Osteocyte (in vitro differentiated cells): ENCODE data around the gene S100A2. TPM values are rescaled to one million over a fixed set of nuclear protein-coding genes. Genes with fewer than 3 reads are reported as not detected.
"Not testable (repeated sequence)": the region's sequence is repeated elsewhere in the genome, so short reads cannot be mapped to it uniquely, and the experiment has no call there.

ENCODE experiments used
- DNase-seq: peaks from one replicate; pipeline ENCODE4 v3.0.0; 2021; ENCODE audit warnings: mixed read lengths; ENCODE audit not compliant: unreplicated experiment; ENCODE audit errors: extremely low spot score
- H3K27ac Mint-ChIP-seq: one replicate; pipeline ENCODE4 v1.8.0; 2021; ENCODE audit warnings: mild to moderate bottlenecking, mixed read lengths; ENCODE audit not compliant: unreplicated experiment
- H3K27me3 Mint-ChIP-seq: one replicate; pipeline ENCODE4 v1.8.0; 2021; ENCODE audit warnings: mixed read lengths; ENCODE audit not compliant: unreplicated experiment
- H3K36me3 Mint-ChIP-seq: one replicate; pipeline ENCODE4 v1.8.0; 2021; ENCODE audit warnings: mixed read lengths; ENCODE audit not compliant: unreplicated experiment
- H3K4me1 Mint-ChIP-seq: one replicate; pipeline ENCODE4 v1.8.0; 2021; ENCODE audit warnings: mixed read lengths; ENCODE audit not compliant: unreplicated experiment
- H3K4me3 Mint-ChIP-seq: one replicate; pipeline ENCODE4 v1.8.0; 2021; ENCODE audit warnings: mild to moderate bottlenecking, moderate library complexity, mixed read lengths; ENCODE audit not compliant: unreplicated experiment
- H3K9me3 Mint-ChIP-seq: one replicate; pipeline ENCODE4 v1.8.0; 2021; ENCODE audit warnings: mixed read lengths; ENCODE audit not compliant: unreplicated experiment
- CTCF ChIP-seq: fragments of 200-600 bp; sonication (generic); IDR thresholded peaks from 2 replicates; pipeline ENCODE4 v1.5.0; 2021; ENCODE audit warnings: antibody characterized with exemption, mild to moderate bottlenecking, moderate library complexity
- total RNA-seq: library from RNA; stranded (reverse); gene quantifications from 2 replicates; pipeline ENCODE4 v1.2.1, GENCODE V29; 2021

Gene S100A2
- total RNA-seq, 1 donor from 2014 or later = 8.9 TPM

GRCh38 chr1:153583976-153584375 lies 18.3 kb upstream of the S100A2 start:
- TF ChIP-seq CTCF = no peak
- Mint-ChIP-seq H3K27ac (no peak overlapping the region), H3K27me3 (no peaks in the 10 kb centered on the region), H3K4me1 (peaks cover 14% of the 10 kb centered on the region), H3K4me3 (no peak overlapping the region), H3K9me3 (no peaks in the 10 kb centered on the region), H3K36me3 (no peaks in the 10 kb centered on the region)
- DNase-seq = no peak

- H3K36me3 Mint-ChIP-seq, H3K27ac Mint-ChIP-seq, H3K9me3 Mint-ChIP-seq, DNase-seq, H3K27me3 Mint-ChIP-seq, H3K4me3 Mint-ChIP-seq: not testable (repeated sequence)
- peaks cover 17% of the 10 kb centered on the region for H3K4me1 Mint-ChIP-seq
Observed at GRCh38 chr1:153583514-153583913, 17.9 kb upstream of the S100A2 start.

GRCh38 chr1:153582836-153583235 lies 17.2 kb upstream of the S100A2 start:
- H3K4me1 Mint-ChIP-seq = peaks cover 24% of the 10 kb centered on the region
- not testable (repeated sequence) for H3K27me3 Mint-ChIP-seq, DNase-seq, H3K4me3 Mint-ChIP-seq, H3K36me3 Mint-ChIP-seq, H3K27ac Mint-ChIP-seq, H3K9me3 Mint-ChIP-seq

- no peak for DNase-seq
- no peak for TF ChIP-seq CTCF
- no peaks in the 10 kb centered on the region for H3K27me3 Mint-ChIP-seq
- no peak overlapping the region for H3K4me3 Mint-ChIP-seq
- no peaks in the 10 kb centered on the region for H3K36me3 Mint-ChIP-seq
- peaks cover 14% of the 10 kb centered on the region for H3K4me1 Mint-ChIP-seq
- H3K9me3 Mint-ChIP-seq = no peaks in the 10 kb centered on the region
- H3K27ac Mint-ChIP-seq = no peak overlapping the region
Observed at GRCh38 chr1:153578936-153579335, 13.3 kb upstream of the S100A2 start.

GRCh38 chr1:153578490-153578889 lies 12.8 kb upstream of the S100A2 start:
- Mint-ChIP-seq H3K36me3 (no peaks in the 10 kb centered on the region), H3K27me3 (no peaks in the 10 kb centered on the region), H3K9me3 (no peaks in the 10 kb centered on the region), H3K4me1 (peaks cover 14% of the 10 kb centered on the region), H3K27ac (no peak overlapping the region), H3K4me3 (no peak overlapping the region)
- no peak for DNase-seq
- no peak for TF ChIP-seq CTCF

GRCh38 chr1:153577624-153578051 lies 12.0 kb upstream of the S100A2 start:
- no peak overlapping the region for H3K4me3 Mint-ChIP-seq
- H3K9me3 Mint-ChIP-seq = no peaks in the 10 kb centered on the region
- H3K36me3 Mint-ChIP-seq = no peaks in the 10 kb centered on the region
- TF ChIP-seq CTCF = no peak
- no peaks in the 10 kb centered on the region for H3K27me3 Mint-ChIP-seq
- H3K27ac Mint-ChIP-seq = peak overlapping the region; percentile 36
- DNase-seq = no peak
- peaks cover 22% of the 10 kb centered on the region for H3K4me1 Mint-ChIP-seq
